ENCODE results near the gene XCR1.
"Not testable (repeated sequence)": the region's sequence is repeated elsewhere in the genome, so short reads cannot be mapped to it uniquely, and the experiment has no call there.

Gene XCR1

DNA sequence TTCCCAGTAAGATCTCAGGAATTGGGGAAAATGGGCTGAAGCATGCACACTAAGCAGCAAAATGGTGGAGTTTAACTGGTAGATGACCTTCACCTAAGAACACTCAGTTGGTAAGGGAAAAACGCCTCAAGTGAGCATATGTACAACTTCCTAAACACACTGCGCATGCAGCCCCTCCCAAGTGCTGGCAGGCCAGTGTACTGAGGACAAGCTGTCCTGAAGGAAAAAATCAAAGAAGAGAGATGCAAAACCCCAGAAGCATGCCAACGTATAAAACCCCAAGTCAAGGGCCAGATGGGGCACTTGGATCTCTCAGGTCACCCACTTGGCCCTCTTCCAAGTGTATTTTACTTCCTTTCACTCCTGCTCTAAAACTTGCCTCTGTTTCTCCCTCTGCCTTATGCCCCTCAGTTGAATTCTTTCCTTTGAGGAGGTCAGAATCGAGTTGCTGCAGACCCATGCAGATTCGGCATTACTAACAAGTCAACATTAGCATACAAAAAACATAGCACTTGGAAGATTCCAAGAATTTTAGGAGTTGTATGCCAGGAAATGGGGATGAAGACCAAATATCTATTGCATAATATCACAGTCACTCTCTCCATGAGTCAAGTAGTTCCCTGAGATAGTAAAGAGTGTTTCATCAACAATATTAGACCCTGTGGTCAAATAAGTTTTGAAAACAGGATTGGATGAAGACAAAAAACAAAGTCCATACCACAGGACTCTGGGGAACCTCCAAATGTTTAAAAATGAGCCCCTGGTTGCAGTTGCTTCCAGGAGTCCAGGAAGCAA is 20.8 kb downstream of the XCR1 start:
- DNase-seq (ENCODE audit: low read depth in 2 of 2): no peak

- not testable (repeated sequence) for DNase-seq (ENCODE audit: low read depth in 2 of 2)
Measured at GRCh38 chr3:46003706-46004105, 23.6 kb downstream of the XCR1 start.

DNA sequence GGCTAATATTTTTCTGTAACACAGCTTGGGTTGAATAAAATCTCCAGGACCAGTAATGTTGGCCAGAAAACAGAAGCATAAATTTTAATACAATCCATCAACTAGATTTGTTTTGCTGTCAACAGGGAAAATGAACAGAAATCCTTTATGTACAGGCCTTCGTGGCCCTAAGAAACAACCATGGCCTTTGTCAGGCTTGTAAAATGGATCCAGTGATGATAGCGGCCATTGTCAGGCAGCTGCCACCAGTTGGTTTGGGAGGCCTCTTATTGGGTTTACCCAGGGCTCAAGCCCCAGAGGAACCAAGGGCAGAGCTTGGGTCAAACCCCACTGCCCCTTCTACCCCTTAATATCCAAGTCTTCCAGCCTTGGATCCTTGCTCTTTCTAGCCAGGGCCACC is 26.1 kb downstream of the XCR1 start:
- DNase-seq (ENCODE audit: low read depth in 2 of 2): no peak

GRCh38 chr3:45997942-45998341 is 29.3 kb downstream of the XCR1 start:
- DNase-seq (ENCODE audit: low read depth in 2 of 2): no peak

GRCh38 chr3:45997499-45997898 is 29.8 kb downstream of the XCR1 start:
- not testable (repeated sequence) for DNase-seq (ENCODE audit: low read depth in 2 of 2)

DNA sequence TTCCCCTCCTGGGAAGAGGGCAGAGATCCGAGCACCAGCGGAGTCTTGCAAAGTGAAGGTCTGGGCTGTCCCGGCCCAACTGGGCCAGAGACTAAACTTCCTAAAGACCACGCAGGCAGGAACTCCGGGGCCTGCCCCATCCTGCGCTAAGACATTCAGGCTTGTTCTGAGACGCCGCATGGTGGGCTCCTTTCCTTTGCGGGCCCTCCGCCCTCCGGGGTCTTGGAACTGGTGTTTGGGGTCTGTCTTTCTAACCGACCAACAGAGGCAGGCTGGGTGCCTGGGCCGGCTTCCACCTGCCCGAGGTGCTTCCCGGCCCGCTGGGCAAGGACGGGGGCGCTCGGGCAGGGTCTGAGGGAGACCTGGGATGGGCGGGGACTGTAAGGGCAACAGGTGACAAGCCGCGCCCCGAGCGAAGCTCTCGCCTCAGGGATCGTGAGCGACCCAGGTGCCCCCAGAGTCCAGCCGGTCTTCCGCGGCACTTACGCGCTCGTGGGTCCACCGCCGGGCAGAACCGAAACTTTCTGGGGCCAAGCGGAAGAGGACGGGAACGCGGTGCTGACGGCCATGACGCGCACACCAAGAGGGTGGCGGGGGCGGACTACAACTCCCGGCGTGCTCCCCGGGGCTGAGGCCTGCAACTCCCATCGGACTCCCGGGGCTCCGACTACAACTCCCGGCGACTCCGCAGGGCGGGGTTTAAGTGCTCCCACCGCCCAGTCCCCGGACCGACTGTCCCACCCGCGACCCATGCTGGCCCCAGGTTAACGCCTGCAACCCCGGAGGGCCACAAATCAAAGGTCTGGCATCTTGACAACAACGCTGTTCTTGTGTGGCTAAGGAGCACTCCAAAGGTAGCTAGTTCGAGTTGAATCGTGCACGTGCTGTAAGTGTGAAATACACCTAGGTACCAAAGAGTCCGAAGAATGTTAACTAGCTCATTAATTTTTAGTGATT is 31.8 kb downstream of the XCR1 start, which contains the start of gene FYCO1:
FYCO1 (minus strand) TSS at position 589 of the 957 bp plus-strand sequence. CDS start 10,914 bp downstream, outside the sequence.
- peak; percentile 74 to 83 for DNase-seq (ENCODE audit: low read depth in 2 of 2)

DNA sequence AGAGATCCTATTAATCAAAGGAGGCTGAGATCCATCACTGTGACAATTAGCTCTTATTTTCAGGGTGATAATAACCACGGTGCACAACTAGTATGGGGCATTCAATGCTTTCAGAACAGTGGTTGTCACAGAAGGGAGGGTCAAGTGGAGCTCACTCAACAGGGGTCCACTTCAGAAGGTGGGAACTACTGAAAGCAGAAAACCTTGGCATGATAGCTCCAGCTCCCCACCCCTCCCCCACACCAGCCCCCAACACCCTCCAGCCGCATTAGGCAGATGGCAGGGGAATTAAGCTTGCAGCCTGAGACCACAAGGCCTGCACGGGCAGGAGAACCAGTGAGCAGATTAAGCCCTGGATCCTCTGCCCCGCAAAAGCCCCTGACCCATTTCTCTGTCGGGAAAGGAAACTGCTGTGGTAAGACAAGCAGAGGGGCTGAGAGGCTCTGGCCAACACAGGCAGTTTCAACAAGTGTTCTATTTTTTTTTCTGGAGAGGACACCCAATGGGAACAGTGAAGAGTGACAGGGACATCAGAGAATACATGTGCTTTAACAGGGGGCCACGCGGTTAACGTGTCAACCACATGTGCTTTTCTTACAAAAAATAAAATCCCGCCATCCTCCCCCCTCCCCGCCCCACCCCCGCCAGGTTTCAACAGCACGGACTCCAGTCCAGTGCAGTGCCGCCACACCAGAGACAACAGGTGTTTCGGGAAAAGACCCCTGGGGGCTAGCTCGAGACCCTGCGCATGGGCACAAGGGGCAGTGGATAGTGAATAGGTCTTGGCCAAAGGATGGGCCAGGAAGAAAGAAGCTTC is 32.7 kb downstream of the XCR1 start:
- no peak for DNase-seq (ENCODE audit: low read depth in 2 of 2)

GRCh38 chr3:45993421-45994027 is 33.8 kb downstream of the XCR1 start:
- no peak for DNase-seq (ENCODE audit: low read depth in 2 of 2)

- no peak for DNase-seq (ENCODE audit: low read depth in 2 of 2)
Measured at GRCh38 chr3:45992821-45993221, 34.5 kb downstream of the XCR1 start.

DNA sequence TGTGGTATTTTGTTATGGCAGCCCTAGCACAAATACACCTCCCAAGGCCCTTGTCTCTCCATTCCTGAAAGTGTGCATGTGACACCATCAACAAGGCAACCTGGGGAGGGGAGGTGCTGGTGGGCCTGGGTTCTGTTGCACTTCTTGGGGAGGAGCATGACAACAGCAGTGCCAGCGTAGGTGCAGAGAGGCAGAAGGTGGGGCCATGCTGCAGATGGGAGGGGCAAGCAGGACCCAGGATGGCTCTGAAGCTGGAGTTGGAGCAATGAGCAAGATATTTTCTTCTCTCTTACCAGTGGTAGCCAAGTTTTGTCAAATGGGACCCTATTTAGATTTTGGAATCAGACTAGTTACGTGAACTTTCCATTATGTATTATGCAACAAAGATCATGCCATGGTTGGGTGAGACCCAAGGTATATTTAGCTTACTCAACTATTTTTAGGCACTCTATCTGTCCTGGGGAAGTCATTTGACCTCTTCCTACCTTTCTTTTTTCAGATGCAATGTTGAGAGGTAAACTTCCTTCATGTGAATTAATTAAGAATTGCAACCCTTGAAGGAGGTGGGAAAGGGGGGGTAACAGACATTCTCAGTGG is 35.1 kb downstream of the XCR1 start:
- DNase-seq (ENCODE audit: low read depth in 2 of 2): no peak

DNA sequence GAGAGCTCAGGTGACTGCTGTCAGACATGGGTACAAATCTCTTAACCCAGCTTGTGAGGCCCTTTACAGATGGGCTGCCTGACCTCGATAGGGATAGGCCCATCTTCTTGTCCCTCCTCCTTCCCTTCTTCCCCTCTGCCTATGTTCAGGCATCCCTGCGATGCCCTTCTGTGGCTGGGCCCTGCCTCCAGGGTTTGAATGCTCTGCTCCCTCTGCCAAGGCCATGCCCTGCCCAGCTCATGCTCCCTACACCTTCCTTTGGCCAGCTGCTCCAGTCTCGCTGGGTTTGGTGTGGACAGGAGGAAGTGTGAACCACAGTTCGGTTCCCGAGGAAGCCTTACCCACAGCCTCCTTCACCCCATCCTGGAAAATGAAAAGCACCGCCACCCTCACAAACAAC is 35.9 kb downstream of the XCR1 start:
- no peak for DNase-seq (ENCODE audit: low read depth in 2 of 2)

GRCh38 chr3:45990181-45990580 is 37.1 kb downstream of the XCR1 start:
- DNase-seq (ENCODE audit: low read depth in 2 of 2): no peak

DNA sequence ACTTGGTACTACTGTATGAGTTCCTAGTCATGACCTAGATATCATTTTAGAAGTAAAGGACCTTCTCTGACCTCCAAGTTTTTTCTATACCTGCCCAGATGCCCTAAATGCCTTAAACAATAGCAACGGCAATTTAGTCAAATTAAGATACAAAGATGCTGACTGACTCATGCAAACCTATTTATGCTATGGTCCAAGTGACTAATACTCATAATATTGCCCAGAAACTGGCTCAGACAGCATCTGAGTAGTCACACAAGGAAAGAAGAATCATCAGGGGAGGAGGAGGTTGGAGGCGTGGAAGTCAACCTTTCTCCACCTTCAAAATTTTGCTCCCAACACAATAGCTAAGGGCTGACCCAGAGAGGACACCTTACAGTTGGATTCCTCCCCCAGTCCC is 38.5 kb downstream of the XCR1 start:
- DNase-seq (ENCODE audit: low read depth in 2 of 2): no peak

GRCh38 chr3:45988362-45988761 is 38.9 kb downstream of the XCR1 start:
- DNase-seq (ENCODE audit: low read depth in 2 of 2): no peak

GRCh38 chr3:45987368-45988291 is 39.7 kb downstream of the XCR1 start:
- no peak for DNase-seq (ENCODE audit: low read depth in 2 of 2)

DNA sequence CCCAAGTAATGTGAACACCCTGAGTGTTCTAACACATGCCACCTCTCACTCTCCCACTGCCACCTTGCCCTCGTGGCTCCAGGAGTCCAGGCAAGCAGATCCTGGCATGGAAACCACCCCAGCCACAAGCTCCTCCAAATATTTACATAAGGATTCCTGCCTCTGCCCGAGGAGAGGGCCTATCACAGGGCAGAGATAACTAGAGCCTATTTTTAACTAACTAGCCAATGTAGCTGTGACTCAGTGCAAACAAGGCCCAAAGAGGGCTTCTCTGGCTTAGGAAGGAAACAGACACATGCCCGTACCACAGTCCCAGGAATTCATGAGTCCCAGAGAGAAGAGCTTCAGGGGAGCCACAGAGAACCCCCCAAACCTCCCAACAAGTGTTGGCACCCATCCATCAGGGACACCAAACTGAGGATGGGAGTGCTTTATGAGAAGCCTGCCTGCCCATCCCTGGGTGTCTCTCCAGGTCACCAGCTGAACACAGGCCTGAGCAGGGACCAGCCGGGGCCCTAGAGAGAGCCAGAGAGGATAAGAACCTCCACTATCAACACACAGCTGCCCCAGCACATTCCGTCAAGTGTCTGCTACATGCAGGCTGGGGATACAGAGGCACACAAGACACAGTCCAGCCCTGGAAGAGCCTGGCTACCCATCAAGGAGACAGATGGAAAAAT is 40.8 kb downstream of the XCR1 start:
- no peak for DNase-seq (ENCODE audit: low read depth in 2 of 2)

DNA sequence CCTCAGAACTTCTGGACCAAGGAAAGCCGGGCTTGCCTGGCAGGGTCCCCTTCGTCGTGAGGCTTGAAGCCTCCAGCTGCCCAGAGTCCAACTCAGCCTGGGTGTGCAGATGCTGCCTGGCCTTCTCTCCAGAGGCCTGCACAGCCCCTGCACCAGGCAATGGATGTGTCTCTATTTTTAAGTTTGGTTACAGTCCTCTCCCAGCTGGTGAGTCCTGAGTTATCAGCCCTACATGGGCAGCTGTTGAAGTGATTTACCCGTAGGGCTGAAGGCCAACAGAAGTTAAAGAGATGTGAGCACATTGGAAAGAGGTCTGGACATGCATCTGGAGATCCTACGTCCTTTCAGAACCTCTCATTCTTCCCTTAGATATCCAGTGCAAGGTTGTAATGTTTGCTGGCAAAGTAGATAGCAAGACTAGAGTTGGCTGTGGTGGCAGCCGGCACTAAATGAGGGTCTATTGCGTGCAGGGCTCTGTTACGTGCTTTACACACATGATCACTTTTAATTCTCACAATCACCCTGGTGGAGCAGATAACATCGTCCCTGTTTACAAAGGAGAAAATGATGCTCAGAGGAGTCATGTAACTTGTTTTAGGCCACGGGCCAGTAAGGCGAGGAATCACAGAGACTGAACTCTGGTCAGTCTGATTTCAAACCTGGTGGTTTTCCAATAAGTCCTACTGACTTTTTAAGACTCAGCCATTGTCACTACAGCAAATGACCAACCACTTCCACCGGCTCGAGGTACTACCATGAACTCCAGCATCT is 41.6 kb downstream of the XCR1 start:
- no peak for DNase-seq (ENCODE audit: low read depth in 2 of 2)

Measured in activated CD4-positive, alpha-beta T cell treated with anti-CD3 and anti-CD28 coated beads for 24 hours (primary cell).